HG02885 (cell line): ENCODE measurements around the gene ST7.
"Not testable (repeated sequence)": the region's sequence is repeated elsewhere in the genome, so short reads cannot be mapped to it uniquely, and the experiment has no call there.

Experiments
- ATAC-seq: cut with Tn5 transposase; IDR thresholded peaks from one replicate; pipeline ENCODE4 v1.9.1; 2021; ENCODE audit warnings: mild to moderate bottlenecking; ENCODE audit not compliant: unreplicated experiment, poor library complexity

ST7 gene

GRCh38 chr7:117117172-117117571 lies 163.9 kb downstream of the ST7 start:
- ATAC-seq, result no peak

- no peak for ATAC-seq
These were observed 165.4 kb downstream of the ST7 start for GRCh38 chr7:117118579-117119180.

- ATAC-seq, result peak; percentile 58
These were observed 166.1 kb downstream of the ST7 start for GRCh38 chr7:117119192-117119924.

GRCh38 chr7:117120321-117120720 lies 167.0 kb downstream of the ST7 start:
- not testable (repeated sequence) for ATAC-seq

GRCh38 chr7:117122036-117122435 lies 168.7 kb downstream of the ST7 start:
- ATAC-seq, result not testable (repeated sequence)

- ATAC-seq, result no peak
These were observed 169.2 kb downstream of the ST7 start for GRCh38 chr7:117122536-117122935.

GRCh38 chr7:117123311-117123926 lies 170.1 kb downstream of the ST7 start:
- no peak for ATAC-seq

- ATAC-seq, result peak; percentile 92
These were observed 171.4 kb downstream of the ST7 start for GRCh38 chr7:117124591-117125220.

GRCh38 chr7:117126676-117127075 lies 173.4 kb downstream of the ST7 start:
- ATAC-seq, result no peak

- peak; percentile 58 for ATAC-seq
These were observed 174.4 kb downstream of the ST7 start for GRCh38 chr7:117127585-117128168.

GRCh38 chr7:117129521-117129955 lies 176.2 kb downstream of the ST7 start:
- no peak for ATAC-seq

- ATAC-seq, result no peak
These were observed 177.0 kb downstream of the ST7 start for GRCh38 chr7:117130262-117130661.

- ATAC-seq, result no peak
These were observed 179.2 kb downstream of the ST7 start for GRCh38 chr7:117132321-117133120.

GRCh38 chr7:117133125-117133524 lies 179.8 kb downstream of the ST7 start:
- ATAC-seq, result no peak

- no peak for ATAC-seq
These were observed 181.1 kb downstream of the ST7 start for GRCh38 chr7:117134411-117134810.

- ATAC-seq, result no peak
These were observed 181.7 kb downstream of the ST7 start for GRCh38 chr7:117134889-117135552.

GRCh38 chr7:117135553-117135891 lies 182.2 kb downstream of the ST7 start:
- no peak for ATAC-seq

- ATAC-seq, result no peak
These were observed 184.6 kb downstream of the ST7 start for GRCh38 chr7:117137868-117138267.

GRCh38 chr7:117138495-117138894 lies 185.2 kb downstream of the ST7 start:
- ATAC-seq, result no peak
